NCI-H187 treated with DMSO at 0.1 percent for 48 hours (cell line): ENCODE data around the gene CFAP20.
"Not testable (repeated sequence)": the region's sequence is repeated elsewhere in the genome, so short reads cannot be mapped to it uniquely, and the experiment has no call there.

Source experiments
- DNase-seq: peaks from one replicate; lab custom pipeline; 2025; lab: John Stamatoyannopoulos, UW

The CFAP20 gene

GRCh38 chr16:58096249-58096648 is 32.9 kb downstream of the CFAP20 start:
- no peak for DNase-seq

DNA sequence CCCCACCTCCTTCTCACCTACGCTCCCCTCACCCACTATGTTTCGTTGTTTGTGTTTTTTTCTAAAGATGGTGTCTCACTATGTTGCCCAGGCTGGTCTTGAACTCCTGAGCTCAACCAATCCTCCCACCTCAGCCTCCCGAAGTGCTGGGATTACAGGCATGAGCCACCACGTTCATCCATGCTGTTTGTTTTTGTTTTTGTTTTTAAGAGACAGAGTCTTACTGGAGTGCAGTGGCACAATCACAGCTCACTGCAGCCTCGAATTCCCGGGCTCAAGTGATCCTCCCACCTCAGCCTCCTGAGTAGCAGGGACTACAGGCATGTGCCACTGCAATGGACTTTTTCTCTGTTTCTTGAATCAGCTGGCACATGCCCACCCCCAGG is 33.6 kb downstream of the CFAP20 start:
- not testable (repeated sequence) for DNase-seq

DNA sequence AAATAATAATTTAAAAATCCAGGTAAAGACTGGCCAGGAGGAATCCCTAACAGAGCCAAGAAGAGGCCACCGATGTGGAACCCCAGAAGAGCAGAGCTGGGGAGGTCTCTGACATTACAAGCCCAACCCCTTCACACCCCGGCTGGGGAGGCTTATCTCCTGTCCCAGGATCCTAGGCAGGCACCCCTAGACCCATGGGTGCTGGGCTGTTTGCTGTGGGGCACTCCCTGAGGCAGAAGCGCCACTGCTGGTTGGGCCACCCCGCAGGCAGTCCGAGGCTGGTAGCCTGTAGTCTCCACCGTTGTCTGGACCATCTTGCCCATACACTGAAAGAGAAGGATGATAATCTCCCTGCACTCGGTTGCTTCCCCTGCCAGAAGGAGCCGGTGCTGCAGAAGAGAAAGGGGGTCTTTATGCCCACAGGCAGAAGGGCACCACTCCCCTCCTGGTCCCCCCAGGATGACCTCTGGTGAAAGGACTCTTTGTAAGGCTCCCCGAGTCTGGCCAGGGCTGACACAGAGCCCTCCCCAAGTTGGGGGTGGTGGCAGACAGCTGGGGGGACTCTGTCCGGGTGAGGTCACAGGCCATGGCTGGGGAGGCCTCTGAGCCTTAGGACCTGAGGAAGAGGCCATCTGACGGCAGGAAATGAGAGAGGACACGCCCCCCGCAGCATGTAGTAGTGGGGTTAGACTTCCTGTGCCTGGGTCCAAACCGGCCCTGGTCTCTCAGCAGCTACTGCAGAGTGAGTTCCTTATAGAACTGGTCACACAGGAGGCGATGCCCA is 34.2 kb downstream of the CFAP20 start:
- DNase-seq: no peak

- DNase-seq: no peak
Measured at GRCh38 chr16:58094026-58094425, 35.2 kb downstream of the CFAP20 start.

- not testable (repeated sequence) for DNase-seq
Measured at GRCh38 chr16:58090396-58090795, 38.8 kb downstream of the CFAP20 start.

- DNase-seq: no peak
Measured at GRCh38 chr16:58088091-58088490, 41.1 kb downstream of the CFAP20 start.

DNA sequence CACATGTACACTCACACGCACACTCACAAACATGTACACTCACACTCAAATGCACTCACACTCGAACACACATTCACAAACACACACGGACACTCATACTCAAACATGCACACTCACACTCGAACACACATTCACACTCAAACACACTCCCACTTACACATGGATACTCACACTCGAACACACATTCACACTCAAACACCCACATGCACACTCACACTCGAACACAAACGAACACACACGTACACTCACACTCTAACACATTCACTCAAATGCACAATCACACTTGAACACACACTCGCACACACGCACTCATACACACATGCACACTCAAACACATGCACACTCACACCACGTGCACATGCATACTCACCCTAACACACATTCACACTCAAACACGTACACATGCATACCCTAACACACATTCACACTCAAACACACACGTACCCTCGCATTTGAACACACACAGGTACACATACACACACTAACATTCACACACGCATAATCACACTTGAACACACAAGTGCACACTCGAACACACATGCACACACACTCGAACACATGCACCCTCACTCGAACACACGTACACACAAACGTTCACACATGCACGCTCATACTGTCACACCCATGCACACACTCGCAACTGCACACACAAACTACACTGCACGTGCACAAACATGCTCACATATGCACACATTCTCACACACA is 41.8 kb downstream of the CFAP20 start:
- no peak for DNase-seq

GRCh38 chr16:58086381-58087208 is 42.6 kb downstream of the CFAP20 start:
- no peak for DNase-seq

- DNase-seq: no peak
Measured at GRCh38 chr16:58085584-58086251, 43.5 kb downstream of the CFAP20 start.

GRCh38 chr16:58085171-58085570 is 44.0 kb downstream of the CFAP20 start:
- DNase-seq: no peak

GRCh38 chr16:58084635-58085034 is 44.5 kb downstream of the CFAP20 start:
- DNase-seq: no peak

DNA sequence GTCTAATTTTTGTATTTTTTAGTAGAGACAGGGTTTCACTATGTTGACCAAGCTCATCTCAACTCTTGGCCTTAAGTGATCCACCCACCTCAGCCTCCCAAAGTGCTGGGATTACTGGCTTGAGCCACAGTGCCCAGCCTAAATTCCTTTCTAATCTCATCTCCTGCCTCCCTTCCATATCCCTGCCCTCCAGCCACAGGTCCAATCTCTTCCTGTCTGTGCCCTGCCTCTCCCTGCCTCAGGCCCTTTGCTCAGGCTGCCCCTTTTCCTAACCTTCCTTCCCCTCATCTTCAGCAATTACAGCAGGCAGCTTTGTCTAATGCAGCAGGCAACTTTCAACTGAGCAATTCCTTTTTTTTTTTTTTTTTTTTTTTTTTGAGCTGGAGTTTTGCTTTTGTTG is 46.8 kb downstream of the CFAP20 start:
- no peak for DNase-seq

DNA sequence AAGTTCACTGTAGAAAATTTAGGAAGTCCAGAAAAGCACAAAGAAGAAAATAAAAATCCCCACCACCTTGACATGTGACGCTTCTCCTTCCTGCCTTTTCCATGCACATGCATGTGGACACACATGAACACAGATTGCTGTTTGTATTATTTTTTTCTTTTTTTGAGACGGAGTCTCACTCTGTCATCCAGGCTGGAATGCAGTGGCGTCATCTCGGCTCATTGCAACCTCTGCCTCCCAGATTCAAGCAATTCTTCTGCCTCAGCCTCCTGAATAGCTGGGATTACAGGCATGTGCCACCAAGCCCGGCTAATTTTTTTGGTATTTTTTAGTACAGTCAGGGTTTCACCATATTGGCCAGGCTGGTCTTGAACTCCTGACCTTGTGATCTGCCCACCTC is 48.5 kb downstream of the CFAP20 start:
- not testable (repeated sequence) for DNase-seq

DNA sequence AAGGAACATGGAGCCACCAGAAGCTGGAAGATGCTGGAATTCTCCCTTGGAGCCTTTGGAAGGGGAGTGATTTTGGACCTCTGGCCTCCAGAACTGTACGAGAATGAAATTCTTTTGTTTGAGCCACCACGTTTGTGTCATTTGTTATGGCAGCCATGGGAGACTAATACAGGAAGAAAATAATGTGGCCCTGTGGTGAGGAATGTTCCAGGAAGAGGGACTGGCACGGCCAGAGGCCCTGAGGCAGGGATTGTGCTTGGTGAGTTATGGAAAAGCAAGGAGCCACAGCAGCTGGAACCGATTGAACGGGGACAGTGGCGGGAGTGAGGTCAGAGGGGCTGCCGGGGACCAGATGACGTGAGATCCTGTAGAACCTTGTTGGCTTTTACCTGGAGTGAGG is 51.4 kb downstream of the CFAP20 start:
- DNase-seq: no peak

DNA sequence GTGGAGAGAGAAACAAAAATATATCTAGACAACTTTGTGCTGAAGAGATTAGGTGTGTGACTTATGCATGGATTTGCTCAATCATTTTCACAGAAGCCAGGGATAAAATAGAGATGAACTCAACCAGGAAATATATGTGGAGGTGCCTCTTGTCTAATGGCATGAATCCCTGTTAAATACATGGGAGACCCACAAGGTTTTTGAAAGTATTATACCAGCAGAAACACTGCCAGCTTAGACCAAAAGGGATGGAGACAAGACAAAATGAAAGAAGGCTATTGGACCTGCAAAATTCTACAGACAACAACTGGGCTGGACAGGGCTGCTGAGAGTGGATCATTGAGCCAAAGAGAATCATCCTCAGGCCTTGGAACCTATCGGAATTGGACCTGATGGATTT is 52.7 kb downstream of the CFAP20 start:
- no peak for DNase-seq

DNA sequence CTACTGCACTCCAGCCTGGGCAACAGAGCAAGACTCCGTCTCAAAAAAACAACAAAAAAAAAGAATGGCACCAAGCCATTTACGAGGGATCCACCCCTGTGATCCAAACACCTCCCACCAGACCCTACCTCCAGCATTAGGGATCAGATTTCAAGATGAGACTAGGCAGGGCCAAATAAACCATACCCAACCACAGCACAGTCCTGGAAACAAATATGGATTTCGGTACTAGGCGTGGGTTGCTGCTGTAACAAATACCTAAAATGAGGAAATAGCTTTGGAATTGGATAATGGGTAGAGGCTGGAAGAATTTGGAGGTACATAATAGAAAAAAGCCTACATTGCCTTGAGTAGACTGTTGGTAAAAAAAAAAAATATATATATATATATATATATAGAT is 54.5 kb downstream of the CFAP20 start:
- DNase-seq: no peak

- not testable (repeated sequence) for DNase-seq
Measured at GRCh38 chr16:58073086-58073485, 56.1 kb downstream of the CFAP20 start.

DNA sequence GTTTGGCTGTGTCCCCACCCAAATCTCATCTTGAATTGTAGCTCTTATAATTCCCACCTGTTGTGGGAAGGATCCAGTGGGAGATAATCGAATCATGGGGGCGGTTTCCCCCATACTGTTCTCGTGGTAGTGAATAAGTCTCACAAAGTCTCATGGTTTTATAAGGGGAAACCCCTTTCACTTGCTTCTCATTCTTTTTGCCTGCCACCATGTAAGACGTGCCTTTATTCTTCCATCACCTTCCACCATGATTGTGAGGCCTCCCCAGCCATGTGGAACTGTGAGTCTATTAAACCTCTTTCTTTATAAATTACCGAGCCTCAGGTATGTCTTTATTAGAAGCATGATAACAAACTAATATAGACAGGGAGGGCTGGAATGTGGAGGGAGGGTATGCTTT is 57.0 kb downstream of the CFAP20 start:
- DNase-seq: not testable (repeated sequence)

GRCh38 chr16:58070585-58070984 is 58.6 kb downstream of the CFAP20 start:
- DNase-seq: no peak
